Astrocyte of the hippocampus (primary cell): Measurements from ENCODE around the gene TRIM28.
"Not testable (repeated sequence)": the region's sequence is repeated elsewhere in the genome, so short reads cannot be mapped to it uniquely, and the experiment has no call there.

Experiments used
- DNase-seq: peaks from one replicate; pipeline ENCODE4 v3.0.0; 2011; ENCODE audit warnings: low read depth, low spot score

TRIM28 gene

GRCh38 chr19:58519087-58519354 lies 24.8 kb upstream of the TRIM28 start:
- DNase-seq = peak; percentile 89

- peak; percentile 97 for DNase-seq
Measured at GRCh38 chr19:58519355-58520256, 24.3 kb upstream of the TRIM28 start, which contains the start of gene ZBTB45. TSS of gene ZBTB45 (minus strand) at chr19:58519810. CDS start at chr19:58517673, 2,137 bp downstream.

DNA sequence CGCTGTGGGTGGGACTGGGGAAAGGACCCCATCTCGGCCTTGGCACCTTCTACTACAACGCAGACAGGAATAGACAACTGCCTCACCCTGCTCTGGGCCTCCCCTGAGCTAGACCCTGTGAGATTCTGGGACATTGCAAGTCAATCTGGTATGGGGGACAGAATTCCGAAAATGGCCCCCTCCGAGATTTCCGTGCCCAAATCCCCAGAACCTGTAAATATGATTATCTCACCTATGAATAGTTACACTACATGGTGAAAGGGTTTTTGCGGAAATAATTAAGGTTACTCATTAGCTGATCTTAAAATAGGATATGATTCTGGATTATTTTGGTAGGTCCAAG lies 23.6 kb upstream of the TRIM28 start:
- no peak for DNase-seq

GRCh38 chr19:58521651-58522050 lies 22.2 kb upstream of the TRIM28 start:
- no peak for DNase-seq

DNA sequence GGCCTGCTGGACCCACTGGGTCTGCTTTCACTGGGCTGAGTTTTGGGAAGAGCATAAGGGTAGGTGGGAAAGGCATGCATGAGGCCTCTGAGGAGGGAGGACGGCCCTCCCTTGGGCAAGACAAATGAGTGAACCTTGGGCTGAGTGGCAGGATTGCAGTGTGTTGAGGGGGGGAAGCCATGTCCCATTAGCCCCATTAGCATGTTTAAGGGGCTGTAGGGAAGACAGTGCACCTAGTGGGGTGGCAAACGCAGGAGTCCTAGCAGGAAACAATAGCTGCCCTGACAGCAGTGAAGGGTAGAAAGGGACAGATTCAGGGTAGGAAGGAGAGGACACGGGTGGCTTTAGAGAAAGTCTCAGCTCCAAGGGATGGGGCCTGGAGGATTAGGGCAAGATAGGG lies 21.2 kb upstream of the TRIM28 start:
- DNase-seq = no peak

GRCh38 chr19:58529405-58529804 lies 14.5 kb upstream of the TRIM28 start:
- DNase-seq = no peak

- no peak for DNase-seq
Measured at GRCh38 chr19:58531034-58531840, 12.6 kb upstream of the TRIM28 start.

DNA sequence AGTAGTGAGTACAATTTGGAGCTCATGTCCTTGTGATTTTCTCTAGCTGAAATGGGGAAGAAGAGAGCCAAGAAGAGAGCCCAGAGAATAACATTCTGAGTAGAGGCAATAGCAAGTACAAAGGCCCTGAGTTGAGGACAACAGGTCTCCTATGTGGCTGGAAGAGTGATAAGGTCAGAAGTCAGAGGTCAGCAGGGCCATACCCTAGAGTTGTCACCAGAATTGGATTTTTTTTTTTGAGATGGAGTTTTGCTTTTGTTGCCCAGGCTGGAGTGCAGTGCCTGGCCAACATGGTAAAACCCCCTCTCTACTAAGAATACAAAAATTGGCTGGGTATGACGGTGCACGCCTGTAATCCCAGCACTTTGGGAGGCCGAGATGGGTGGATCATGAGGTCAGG lies 8.0 kb upstream of the TRIM28 start:
- no peak for DNase-seq

- DNase-seq = no peak
Measured at GRCh38 chr19:58536852-58537798, 6.7 kb upstream of the TRIM28 start.

GRCh38 chr19:58538257-58539168 lies 5.4 kb upstream of the TRIM28 start:
- peak; percentile 61 for DNase-seq

DNA sequence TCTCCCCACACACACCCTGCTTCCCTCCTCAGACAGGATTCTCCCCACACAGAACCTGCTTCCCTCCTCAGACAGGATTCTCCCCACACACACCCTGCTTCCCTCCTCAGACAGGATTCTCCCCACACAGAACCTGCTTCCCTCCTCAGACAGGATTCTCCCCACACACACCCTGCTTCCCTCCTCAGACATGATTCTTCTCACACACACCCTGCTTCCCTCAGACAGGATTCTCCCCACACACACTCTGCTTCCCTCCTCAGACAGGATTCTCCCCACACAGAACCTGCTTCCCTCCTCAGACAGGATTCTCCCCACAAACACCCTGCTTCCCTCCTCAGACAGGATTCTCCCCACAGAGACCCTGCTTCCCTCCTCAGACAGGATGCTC lies 4.7 kb upstream of the TRIM28 start:
- DNase-seq = not testable (repeated sequence)

DNA sequence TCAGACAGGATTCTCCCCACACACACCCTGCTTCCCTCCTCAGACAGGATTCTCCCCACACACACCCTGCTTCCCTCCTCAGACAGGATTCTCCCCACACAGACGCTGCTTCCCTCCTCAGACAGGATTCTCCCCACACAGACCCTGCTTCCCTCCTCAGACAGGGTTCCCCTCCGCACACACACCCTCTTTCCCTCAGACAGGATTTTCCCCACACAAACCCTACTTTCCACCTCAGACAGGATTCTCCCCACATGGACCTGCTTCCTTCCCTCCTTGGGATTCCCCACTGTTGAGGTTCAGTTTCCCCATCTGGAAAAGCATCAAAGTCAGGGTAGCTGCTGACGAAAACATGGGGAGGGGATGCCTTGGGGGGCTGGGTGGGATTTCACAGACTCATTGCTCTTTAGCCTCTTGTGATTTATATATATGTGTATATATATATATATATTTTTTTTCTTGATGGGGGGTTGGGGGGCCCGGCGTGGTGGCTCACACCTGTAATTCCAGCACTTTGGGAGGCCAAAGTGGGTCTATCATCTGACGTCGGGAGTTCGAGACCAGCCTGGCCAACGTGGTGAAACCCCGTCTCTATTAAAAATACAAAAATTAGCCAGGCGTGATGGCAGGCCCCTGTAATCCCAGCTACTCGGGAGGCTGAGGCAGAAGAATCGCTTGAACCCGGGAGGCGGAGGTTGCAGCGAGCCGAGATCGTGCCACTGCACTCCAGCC lies 1.1 kb upstream of the TRIM28 start:
- DNase-seq = not testable (repeated sequence)

DNA sequence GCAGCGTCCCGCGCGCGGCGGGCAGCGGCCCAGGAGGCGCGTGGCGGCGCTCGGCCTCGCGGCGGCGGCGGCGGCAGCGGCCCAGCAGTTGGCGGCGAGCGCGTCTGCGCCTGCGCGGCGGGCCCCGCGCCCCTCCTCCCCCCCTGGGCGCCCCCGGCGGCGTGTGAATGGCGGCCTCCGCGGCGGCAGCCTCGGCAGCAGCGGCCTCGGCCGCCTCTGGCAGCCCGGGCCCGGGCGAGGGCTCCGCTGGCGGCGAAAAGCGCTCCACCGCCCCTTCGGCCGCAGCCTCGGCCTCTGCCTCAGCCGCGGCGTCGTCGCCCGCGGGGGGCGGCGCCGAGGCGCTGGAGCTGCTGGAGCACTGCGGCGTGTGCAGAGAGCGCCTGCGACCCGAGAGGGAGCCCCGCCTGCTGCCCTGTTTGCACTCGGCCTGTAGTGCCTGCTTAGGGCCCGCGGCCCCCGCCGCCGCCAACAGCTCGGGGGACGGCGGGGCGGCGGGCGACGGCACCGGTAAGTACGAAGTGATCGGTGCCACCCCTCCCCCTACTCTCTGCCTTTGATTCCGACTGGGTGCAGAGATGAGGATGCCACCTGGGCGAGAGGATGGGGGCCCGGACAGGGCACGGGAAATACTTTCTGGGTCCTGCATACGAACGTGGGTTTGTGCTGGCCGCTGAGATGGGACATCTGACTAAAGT lies 874 bp downstream of the TRIM28 start:
- DNase-seq = peak; percentile 90

GRCh38 chr19:58545286-58546018 lies 1.6 kb downstream of the TRIM28 start:
- DNase-seq = peak; percentile 25

- DNase-seq = no peak
Measured at GRCh38 chr19:58546019-58546530, 2.2 kb downstream of the TRIM28 start.

GRCh38 chr19:58547323-58548312 lies 3.8 kb downstream of the TRIM28 start:
- DNase-seq = no peak
